HCT116 (cell line): ENCODE measurements around the gene NOS2.

Experiments
- EGR1 ChIP-seq: IDR thresholded peaks from 2 replicates; pipeline ENCODE4 v1.6.1; 2012; ENCODE audit warnings: low read depth
- JUND ChIP-seq: IDR thresholded peaks from 2 replicates; pipeline ENCODE4 v1.6.1; 2012
- POLR2AphosphoS5 ChIP-seq: IDR thresholded peaks from 2 replicates; pipeline ENCODE4 v1.6.1; 2011; ENCODE audit warnings: mild to moderate bottlenecking, low read depth, low read length, moderate library complexity
- REST ChIP-seq: IDR thresholded peaks from 2 replicates; pipeline ENCODE4 v1.6.1; 2012; ENCODE audit warnings: low read depth
- YY1 ChIP-seq: IDR thresholded peaks from 2 replicates; pipeline ENCODE4 v1.6.1; 2011; ENCODE audit warnings: low read length, low read depth, moderate library complexity, mild to moderate bottlenecking; ENCODE audit not compliant: insufficient replicate concordance; ENCODE audit errors: extremely low read depth
- TF ChIP-seq, protein P1 (sequence below), 3 experiments: fragments of 200-600 bp in 1 of 3; sonication (generic) in 1 of 3; IDR thresholded peaks in 2 of 3; conservative IDR thresholded peaks in 1 of 3; 2 replicates each; pipeline ENCODE4 v1.5.1; 2012 to 2017; ENCODE audit warnings: low read depth in 2 of 3, low read length in 2 of 3, antibody characterized with exemption in 1 of 3, borderline replicate concordance in 1 of 3, control low read depth in 1 of 3, mild to moderate bottlenecking in 1 of 3, mixed read lengths in 1 of 3, mixed run types in 1 of 3, moderate library complexity in 1 of 3; ENCODE audit not compliant: insufficient read depth in 1 of 3
- TF ChIP-seq, protein P2 (sequence below): IDR thresholded peaks from 2 replicates; pipeline ENCODE4 v1.6.1; 2012

GRCh38 chr17:27754549-27754948 is 45.8 kb downstream of the NOS2 start:
- TF ChIP-seq REST = no peak
- TF ChIP-seq, protein P1, sequence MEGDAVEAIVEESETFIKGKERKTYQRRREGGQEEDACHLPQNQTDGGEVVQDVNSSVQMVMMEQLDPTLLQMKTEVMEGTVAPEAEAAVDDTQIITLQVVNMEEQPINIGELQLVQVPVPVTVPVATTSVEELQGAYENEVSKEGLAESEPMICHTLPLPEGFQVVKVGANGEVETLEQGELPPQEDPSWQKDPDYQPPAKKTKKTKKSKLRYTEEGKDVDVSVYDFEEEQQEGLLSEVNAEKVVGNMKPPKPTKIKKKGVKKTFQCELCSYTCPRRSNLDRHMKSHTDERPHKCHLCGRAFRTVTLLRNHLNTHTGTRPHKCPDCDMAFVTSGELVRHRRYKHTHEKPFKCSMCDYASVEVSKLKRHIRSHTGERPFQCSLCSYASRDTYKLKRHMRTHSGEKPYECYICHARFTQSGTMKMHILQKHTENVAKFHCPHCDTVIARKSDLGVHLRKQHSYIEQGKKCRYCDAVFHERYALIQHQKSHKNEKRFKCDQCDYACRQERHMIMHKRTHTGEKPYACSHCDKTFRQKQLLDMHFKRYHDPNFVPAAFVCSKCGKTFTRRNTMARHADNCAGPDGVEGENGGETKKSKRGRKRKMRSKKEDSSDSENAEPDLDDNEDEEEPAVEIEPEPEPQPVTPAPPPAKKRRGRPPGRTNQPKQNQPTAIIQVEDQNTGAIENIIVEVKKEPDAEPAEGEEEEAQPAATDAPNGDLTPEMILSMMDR (IDR thresholded peaks at IDR 0.05 in 2 of 3, conservative IDR thresholded peaks at IDR 0.05 in 1 of 3; ENCODE audit: borderline replicate concordance in 1 of 3, insufficient read depth in 1 of 3, low read depth in 2 of 3, low read length in 2 of 3) = no peak
- TF ChIP-seq POLR2AphosphoS5 = no peak
- no peak for TF ChIP-seq EGR1
- TF ChIP-seq JUND = no peak
- no peak for TF ChIP-seq YY1
- TF ChIP-seq, protein P2, sequence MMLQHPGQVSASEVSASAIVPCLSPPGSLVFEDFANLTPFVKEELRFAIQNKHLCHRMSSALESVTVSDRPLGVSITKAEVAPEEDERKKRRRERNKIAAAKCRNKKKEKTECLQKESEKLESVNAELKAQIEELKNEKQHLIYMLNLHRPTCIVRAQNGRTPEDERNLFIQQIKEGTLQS = no peak
